ENCODE results near the gene RAPGEF2. TPM values are rescaled to one million over a fixed set of nuclear protein-coding genes. Genes with fewer than 3 reads are reported as not detected.

The RAPGEF2 gene
- total and polyA plus RNA-seq, 2 of the 8 experiments (the other 6 are each of a cell fraction or from before 2014, with no cell fraction given): 24.4 to 48.6 TPM

DNA sequence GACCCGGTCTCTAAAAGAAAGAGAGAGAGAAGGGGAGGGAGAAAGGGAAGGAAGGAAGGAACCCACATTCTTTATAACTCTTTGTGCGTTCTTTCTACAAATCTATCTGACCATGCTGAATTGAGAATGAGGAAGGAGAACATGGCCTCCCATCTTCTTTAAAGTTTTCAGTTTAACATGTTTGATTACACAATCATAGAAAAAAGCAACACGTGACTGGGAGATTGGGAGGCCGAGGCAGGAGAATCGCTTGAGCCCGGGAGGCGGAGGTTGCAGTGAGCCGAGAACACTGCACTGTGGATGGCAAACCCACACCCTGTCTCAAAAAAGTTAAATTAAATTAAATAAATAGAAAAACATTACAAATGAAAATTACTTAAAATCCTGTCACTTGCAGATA is 254.5 kb downstream of the RAPGEF2 start:
- Histone ChIP-seq H3K27me3 (replicated peaks in 1 of 4; ENCODE audit: control insufficient read depth in 3 of 4, extremely low read depth in 1 of 4, insufficient read depth in 3 of 4, low read length in 3 of 4) (no peaks in the 10 kb centered on the region), H3K4me1 (replicated peaks in 1 of 4; ENCODE audit: control insufficient read depth in 3 of 4, insufficient read depth in 4 of 4, low read length in 3 of 4) (no peaks in the 10 kb centered on the region), H3K23ac (ENCODE audit: insufficient read length) (no peak overlapping the region), H2AK5ac (ENCODE audit: low read depth, low read length) (no peak overlapping the region), H4K20me1 (replicated peaks in 1 of 2; ENCODE audit: control insufficient read depth in 1 of 2, insufficient read depth in 2 of 2, low read length in 2 of 2) (peaks cover 0 to 2% of the 10 kb centered on the region in 2 experiments), H3K4me2 (ENCODE audit: insufficient read depth in 1 of 2, low read depth in 2 of 2, low read length in 2 of 2) (no peak overlapping the region), H3K56ac (replicated peaks; ENCODE audit: insufficient read length, low read depth, low read length) (no peak overlapping the region), H3K9ac (replicated peaks in 1 of 4; ENCODE audit: extremely low read depth in 1 of 4, low read depth in 3 of 4, low read length in 3 of 4) (no peak overlapping the region), H3K4ac (replicated peaks; ENCODE audit: insufficient read length, low read depth, low read length) (no peak overlapping the region), H3K79me2 (ENCODE audit: control insufficient read depth in 1 of 2, insufficient read depth in 2 of 2, low read length in 2 of 2) (no peaks in the 10 kb centered on the region), H3K9me3 (ENCODE audit: insufficient read depth in 2 of 2, low read depth in 1 of 2, low read length in 1 of 2) (no peaks in the 10 kb centered on the region), H2BK5ac (ENCODE audit: low read depth, low read length) (no peak overlapping the region), H4K5ac (ENCODE audit: insufficient read length, low read depth, low read length) (no peak overlapping the region), H3K14ac (ENCODE audit: insufficient read length) (no peak overlapping the region), H2BK12ac (ENCODE audit: low read depth, low read length) (no peak overlapping the region), H3K79me1 (ENCODE audit: low read depth, low read length) (no peaks in the 10 kb centered on the region), H3K36me3 (ENCODE audit: control insufficient read depth in 2 of 4, insufficient read depth in 4 of 4, low read length in 3 of 4) (peaks cover 0 to 45% (median 25%) of the 10 kb centered on the region in 4 experiments; a peak in 6 of 8 replicates), H3K27ac (ENCODE audit: low read depth, low read length) (no peak overlapping the region), H2BK120ac (replicated peaks; ENCODE audit: low read depth, low read length) (no peak overlapping the region), H2BK15ac (ENCODE audit: low read length) (no peak overlapping the region), H2BK20ac (ENCODE audit: low read length) (no peak overlapping the region), H4K91ac (replicated peaks; ENCODE audit: insufficient read length, low read length) (no peak overlapping the region), H3K4me3 (ENCODE audit: extremely low read depth in 1 of 4, insufficient read depth in 2 of 4, low read depth in 3 of 4, low read length in 4 of 4) (no peak overlapping the region), H3K23me2 (ENCODE audit: low read depth, low read length) (no peaks in the 10 kb centered on the region), H3K18ac (ENCODE audit: extremely low read depth, low read length) (no peak overlapping the region), H2AFZ (ENCODE audit: low read length) (no peak overlapping the region), H4K8ac (ENCODE audit: extremely low read depth, insufficient read depth, low read length) (no peak overlapping the region)
- ChIA-PET CTCF (ENCODE audit: partially characterized antibody) (no interaction called here), POLR2A (ENCODE audit: partially characterized antibody) (no interaction called here)
- WGBS, 2 experiments (ENCODE audit: extremely low coverage in 1 of 2, insufficient coverage in 1 of 2, insufficient read length in 1 of 2, insufficient replicate concordance in 2 of 2, low coverage in 1 of 2, low lambda C conversion rate in 2 of 2, missing lambda C conversion rate in 1 of 2): 96% methylated on average over 8 of the region's 8 CpGs; no CpG with 5 or more reads in 1 of the 2 experiments
- DNase-seq (ENCODE audit: low read depth in 1 of 2, low spot score in 2 of 2) (no peak), FAIRE-seq (no peak)
- TF ChIP-seq TAF1 (IDR thresholded peaks at IDR 0.05; ENCODE audit: low read depth, low read length): no peak
- TF ChIP-seq CTBP2 (IDR thresholded peaks at IDR 0.05; ENCODE audit: borderline replicate concordance, insufficient read depth, insufficient read length, low read length): no peak
- no peak for TF ChIP-seq CBX5 (IDR thresholded peaks at IDR 0.05; ENCODE audit: low read depth, low read length)
- no peak for TF ChIP-seq TAF7 (optimal IDR thresholded peaks at IDR 0.05; ENCODE audit: borderline replicate concordance, low read depth, low read length)
- TF ChIP-seq JUND (IDR thresholded peaks at IDR 0.05; ENCODE audit: low read length): no peak
- no peak for TF ChIP-seq TEAD4 (IDR thresholded peaks at IDR 0.05; ENCODE audit: low read depth, low read length)
- no peak for TF ChIP-seq SIRT6 (IDR thresholded peaks at IDR 0.05; ENCODE audit: low read length)
- TF ChIP-seq, protein P1, sequence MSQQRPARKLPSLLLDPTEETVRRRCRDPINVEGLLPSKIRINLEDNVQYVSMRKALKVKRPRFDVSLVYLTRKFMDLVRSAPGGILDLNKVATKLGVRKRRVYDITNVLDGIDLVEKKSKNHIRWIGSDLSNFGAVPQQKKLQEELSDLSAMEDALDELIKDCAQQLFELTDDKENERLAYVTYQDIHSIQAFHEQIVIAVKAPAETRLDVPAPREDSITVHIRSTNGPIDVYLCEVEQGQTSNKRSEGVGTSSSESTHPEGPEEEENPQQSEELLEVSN (IDR thresholded peaks at IDR 0.05): no peak
- TF ChIP-seq POU5F1 (IDR thresholded peaks at IDR 0.05; ENCODE audit: low read depth, low read length): no peak

Measured in H1 (cell line).